DND-41 (cell line): ENCODE data around the gene CHRNB4.

ENCODE experiments used
- ATAC-seq: fragments of 200-7000 bp; cut with Tn5 transposase; 3 replicates; pipeline ENCODE4 v1.9.1; 2021; ENCODE audit warnings: low read depth; ENCODE audit not compliant: insufficient read depth
- DNase-seq: peaks from one replicate; pipeline ENCODE4 v3.0.0-alpha.2; 2020
- H2AFZ ChIP-seq: 2 replicates; pipeline ENCODE4 v1.6.0; 2012; ENCODE audit warnings: low read depth, low read length
- H3K27ac ChIP-seq: 2 replicates; pipeline ENCODE4 v1.5.1; 2012; ENCODE audit warnings: low read length, inconsistent platforms
- H3K27me3 ChIP-seq: fragments of 200-600 bp; sonication (generic); 2 replicates; pipeline ENCODE4 v1.6.0; 2012; ENCODE audit warnings: low read length, mild to moderate bottlenecking, inconsistent platforms; ENCODE audit not compliant: insufficient read depth, poor library complexity
- H3K36me3 ChIP-seq: 2 replicates; pipeline ENCODE4 v1.5.1; 2012; ENCODE audit warnings: low read length, inconsistent platforms; ENCODE audit not compliant: insufficient read depth
- H3K4me1 ChIP-seq: 2 replicates; pipeline ENCODE4 v1.5.1; 2012; ENCODE audit warnings: mild to moderate bottlenecking, low read length; ENCODE audit not compliant: insufficient read depth
- H3K4me2 ChIP-seq: 2 replicates; pipeline ENCODE4 v1.6.0; 2012; ENCODE audit warnings: mild to moderate bottlenecking, moderate library complexity, low read length, inconsistent platforms; ENCODE audit not compliant: insufficient read depth
- H3K4me3 ChIP-seq, 2 experiments: fragments of 200-600 bp in 1 of 2; shearing (Covaris generic) in 1 of 2; 2 replicates each; pipeline ENCODE4 v1.5.1; 2012 to 2016; ENCODE audit warnings: inconsistent platforms in 2 of 2, low read length in 2 of 2, mild to moderate bottlenecking in 2 of 2, low read depth in 1 of 2, moderate library complexity in 1 of 2
- H3K79me2 ChIP-seq: 2 replicates; pipeline ENCODE4 v1.6.0; 2012; ENCODE audit warnings: low read length, inconsistent platforms; ENCODE audit not compliant: insufficient read depth
- H3K9ac ChIP-seq: 2 replicates; pipeline ENCODE4 v1.6.0; 2012; ENCODE audit warnings: low read depth, mild to moderate bottlenecking, inconsistent platforms, low read length, moderate library complexity
- H3K9me3 ChIP-seq: 2 replicates; pipeline ENCODE4 v1.5.1; 2012; ENCODE audit warnings: low read length, moderate library complexity, mild to moderate bottlenecking, inconsistent platforms; ENCODE audit not compliant: insufficient read depth, severe bottlenecking
- H4K20me1 ChIP-seq: 2 replicates; pipeline ENCODE4 v1.6.0; 2012; ENCODE audit warnings: low read length; ENCODE audit not compliant: insufficient read depth
- EZH2 ChIP-seq: IDR thresholded peaks from 3 replicates; pipeline ENCODE4 v1.6.1; 2012; ENCODE audit warnings: borderline replicate concordance, low read depth, mild to moderate bottlenecking, moderate library complexity, low read length, inconsistent platforms; ENCODE audit not compliant: severe bottlenecking
- TF ChIP-seq, protein P1 (sequence below): IDR thresholded peaks from 2 replicates; pipeline ENCODE4 v1.5.1; 2012; ENCODE audit warnings: borderline replicate concordance, low read length, moderate library complexity, mild to moderate bottlenecking; ENCODE audit not compliant: poor library complexity, severe bottlenecking; ENCODE audit errors: extremely low read depth

Gene CHRNB4

DNA sequence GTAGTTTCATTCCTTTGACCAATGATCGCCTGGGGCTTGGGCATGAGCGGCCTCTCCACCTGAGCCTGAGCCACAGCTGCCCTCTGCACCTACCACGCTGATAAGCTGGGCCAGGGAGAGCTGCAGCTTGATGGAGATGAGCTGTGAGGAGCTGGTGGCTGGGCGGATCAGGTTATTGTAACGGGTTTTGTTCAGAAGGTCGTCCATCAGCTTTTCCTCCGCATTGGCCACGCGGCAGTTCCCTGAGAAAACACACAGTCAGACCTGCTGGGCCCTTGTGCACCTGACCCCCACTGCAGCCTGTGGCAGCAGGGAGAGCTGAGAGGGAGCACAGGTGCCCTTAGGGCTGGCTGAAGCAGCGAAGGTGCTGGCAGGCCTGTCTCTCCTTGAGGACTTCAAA is 5.7 kb downstream of the CHRNB4 start:
- no peaks in the 10 kb centered on the region for H4K20me1 ChIP-seq
- ATAC-seq (no peak), DNase-seq (no peak)
- H3K4me1 ChIP-seq: no peaks in the 10 kb centered on the region
- no peak for TF ChIP-seq EZH2
- TF ChIP-seq, protein P1, sequence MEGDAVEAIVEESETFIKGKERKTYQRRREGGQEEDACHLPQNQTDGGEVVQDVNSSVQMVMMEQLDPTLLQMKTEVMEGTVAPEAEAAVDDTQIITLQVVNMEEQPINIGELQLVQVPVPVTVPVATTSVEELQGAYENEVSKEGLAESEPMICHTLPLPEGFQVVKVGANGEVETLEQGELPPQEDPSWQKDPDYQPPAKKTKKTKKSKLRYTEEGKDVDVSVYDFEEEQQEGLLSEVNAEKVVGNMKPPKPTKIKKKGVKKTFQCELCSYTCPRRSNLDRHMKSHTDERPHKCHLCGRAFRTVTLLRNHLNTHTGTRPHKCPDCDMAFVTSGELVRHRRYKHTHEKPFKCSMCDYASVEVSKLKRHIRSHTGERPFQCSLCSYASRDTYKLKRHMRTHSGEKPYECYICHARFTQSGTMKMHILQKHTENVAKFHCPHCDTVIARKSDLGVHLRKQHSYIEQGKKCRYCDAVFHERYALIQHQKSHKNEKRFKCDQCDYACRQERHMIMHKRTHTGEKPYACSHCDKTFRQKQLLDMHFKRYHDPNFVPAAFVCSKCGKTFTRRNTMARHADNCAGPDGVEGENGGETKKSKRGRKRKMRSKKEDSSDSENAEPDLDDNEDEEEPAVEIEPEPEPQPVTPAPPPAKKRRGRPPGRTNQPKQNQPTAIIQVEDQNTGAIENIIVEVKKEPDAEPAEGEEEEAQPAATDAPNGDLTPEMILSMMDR: no peak
- H3K79me2 ChIP-seq: no peaks in the 10 kb centered on the region
- H2AFZ ChIP-seq: no peak overlapping the region
- no peaks in the 10 kb centered on the region for H3K9me3 ChIP-seq
- H3K9ac ChIP-seq: no peak overlapping the region
- H3K27ac ChIP-seq: no peak overlapping the region
- H3K4me2 ChIP-seq: no peak overlapping the region
- no peaks in the 10 kb centered on the region for H3K36me3 ChIP-seq
- H3K27me3 ChIP-seq: no peaks in the 10 kb centered on the region
- H3K4me3 ChIP-seq: no peak overlapping the region

DNA sequence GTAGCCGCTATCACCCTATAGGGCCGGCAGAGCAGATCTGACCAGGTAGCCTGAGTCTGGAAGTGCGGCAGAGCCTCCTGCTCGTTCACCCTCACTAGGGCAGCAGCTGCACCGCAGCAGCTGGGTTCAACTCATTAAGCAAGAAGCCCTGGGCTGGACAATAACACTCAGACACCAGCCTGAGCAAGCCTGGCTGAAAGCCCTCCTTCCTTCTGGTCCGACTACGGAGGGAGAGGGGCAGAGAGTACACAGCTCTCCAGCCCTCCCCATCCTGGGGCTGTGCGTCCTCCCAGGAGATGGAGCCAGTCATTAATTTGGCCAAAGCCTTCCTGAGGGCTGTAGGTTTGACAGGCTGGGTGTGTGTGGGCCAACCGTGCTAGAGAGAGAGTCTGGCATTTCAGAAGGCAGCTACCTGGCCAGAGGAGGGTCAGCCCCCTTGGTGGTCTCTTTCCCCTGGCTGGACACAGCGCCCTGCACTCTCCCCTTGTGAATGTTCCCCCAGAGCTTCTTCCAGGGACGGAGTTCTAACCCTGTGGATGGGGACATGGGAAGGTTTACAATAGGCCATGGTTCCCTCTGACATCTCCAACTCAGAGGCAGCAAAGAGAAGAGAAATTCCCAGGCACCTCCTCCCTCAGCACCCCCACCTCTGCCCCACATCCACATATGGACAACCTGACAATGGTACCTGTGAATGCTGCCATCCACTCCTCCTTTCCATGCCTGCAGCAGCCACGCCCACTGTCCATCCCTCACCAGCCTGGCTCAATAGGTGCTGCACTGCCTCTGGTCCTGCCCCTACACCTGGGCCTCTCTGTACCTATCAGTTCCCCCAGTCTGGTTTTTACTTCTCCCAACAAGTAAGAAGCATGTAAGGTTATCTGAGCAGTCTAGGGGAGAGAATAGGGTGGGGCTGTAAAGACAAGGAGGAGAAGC is 6.5 kb downstream of the CHRNB4 start:
- TF ChIP-seq, protein P1: no peak
- TF ChIP-seq EZH2: no peak
- Histone ChIP-seq H2AFZ (no peak overlapping the region), H3K4me3 (no peak overlapping the region), H3K36me3 (no peaks in the 10 kb centered on the region), H3K4me2 (no peak overlapping the region), H4K20me1 (no peaks in the 10 kb centered on the region), H3K79me2 (no peaks in the 10 kb centered on the region), H3K4me1 (no peaks in the 10 kb centered on the region), H3K9me3 (no peaks in the 10 kb centered on the region), H3K27me3 (no peaks in the 10 kb centered on the region), H3K27ac (no peak overlapping the region), H3K9ac (no peak overlapping the region)
- ATAC-seq (no peak), DNase-seq (no peak)

DNA sequence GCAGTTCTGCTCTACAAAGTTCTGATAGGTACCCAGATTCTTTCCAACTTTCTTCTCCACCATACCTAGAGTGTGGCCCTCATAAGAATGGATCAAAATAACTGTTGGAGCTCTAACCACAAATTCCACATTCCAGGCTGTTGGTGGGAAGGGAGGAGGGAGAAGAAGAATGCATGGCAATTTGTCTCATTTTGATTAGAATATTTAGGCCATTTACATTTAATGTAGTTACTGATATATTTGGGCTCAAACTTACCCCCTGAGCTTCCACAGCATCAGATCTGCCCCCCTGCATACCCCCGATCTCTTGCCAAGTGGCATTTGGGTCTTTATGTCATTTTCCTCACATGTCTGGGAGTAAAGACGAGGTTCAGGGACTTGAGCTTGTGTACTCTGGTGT is 7.7 kb downstream of the CHRNB4 start:
- Histone ChIP-seq H3K9me3 (no peaks in the 10 kb centered on the region), H3K4me1 (no peaks in the 10 kb centered on the region), H3K4me3 (no peak overlapping the region), H3K9ac (no peak overlapping the region), H3K36me3 (no peaks in the 10 kb centered on the region), H3K27me3 (no peaks in the 10 kb centered on the region), H2AFZ (no peak overlapping the region), H4K20me1 (no peaks in the 10 kb centered on the region), H3K4me2 (no peak overlapping the region), H3K79me2 (no peaks in the 10 kb centered on the region), H3K27ac (no peak overlapping the region)
- TF ChIP-seq, protein P1: no peak
- TF ChIP-seq EZH2: no peak
- ATAC-seq: no peak
- no peak for DNase-seq
